Epithelial cell of esophagus (primary cell): ENCODE results near the gene MMP10.
A peak's percentile ranks its signal among the peaks of the same experiment; 100 is the strongest.
"Not testable (repeated sequence)": the region's sequence is repeated elsewhere in the genome, so short reads cannot be mapped to it uniquely, and the experiment has no call there.

Experiments used
- DNase-seq: peaks from one replicate; pipeline ENCODE4 v3.0.0; 2010; ENCODE audit warnings: low read depth
- H3K4me3 ChIP-seq: 2 replicates; pipeline ENCODE4 v1.5.1; 2011; ENCODE audit warnings: mild to moderate bottlenecking, low read length, control low read depth
- CTCF ChIP-seq: IDR thresholded peaks from 2 replicates; pipeline ENCODE4 v1.5.1; 2011; ENCODE audit warnings: low read depth, mild to moderate bottlenecking, low read length, control low read depth, inconsistent platforms; ENCODE audit not compliant: insufficient read depth; ENCODE audit errors: missing control alignments

The MMP10 gene

GRCh38 chr11:102753267-102753666, 27.2 kb downstream of the MMP10 start:
- no peak overlapping the region for H3K4me3 ChIP-seq
- TF ChIP-seq CTCF = no peak
- no peak for DNase-seq

GRCh38 chr11:102751673-102752072, 28.8 kb downstream of the MMP10 start:
- DNase-seq = no peak
- no peak overlapping the region for H3K4me3 ChIP-seq
- no peak for TF ChIP-seq CTCF

GRCh38 chr11:102749101-102749722, 31.2 kb downstream of the MMP10 start:
- TF ChIP-seq CTCF = no peak
- DNase-seq = peak; percentile 82
- H3K4me3 ChIP-seq = no peak overlapping the region

GRCh38 chr11:102746746-102747578, 33.5 kb downstream of the MMP10 start:
- H3K4me3 ChIP-seq = peak overlapping the region; percentile 25
- DNase-seq = peak; percentile 36

- TF ChIP-seq CTCF = no peak
- no peak for DNase-seq
Measured at GRCh38 chr11:102734650-102735049, 45.8 kb downstream of the MMP10 start.

GRCh38 chr11:102733232-102733875, 47.1 kb downstream of the MMP10 start:
- no peak overlapping the region for H3K4me3 ChIP-seq
- peak; percentile 99 for TF ChIP-seq CTCF
- DNase-seq = peak; percentile 80

More at GRCh38 chr11:102734650-102735049, 45.8 kb downstream of the MMP10 start:
- H3K4me3 ChIP-seq = no peak overlapping the region

GRCh38 chr11:102730944-102731343, 49.5 kb downstream of the MMP10 start:
- not testable (repeated sequence) for H3K4me3 ChIP-seq, DNase-seq
